GM19328 (cell line): Measurements from ENCODE around the gene FSTL4.

Source experiments
- ATAC-seq: cut with Tn5 transposase; IDR thresholded peaks from one replicate; pipeline ENCODE4 v1.9.1; 2021; ENCODE audit warnings: mild to moderate bottlenecking, moderate library complexity; ENCODE audit not compliant: unreplicated experiment

FSTL4 gene

DNA sequence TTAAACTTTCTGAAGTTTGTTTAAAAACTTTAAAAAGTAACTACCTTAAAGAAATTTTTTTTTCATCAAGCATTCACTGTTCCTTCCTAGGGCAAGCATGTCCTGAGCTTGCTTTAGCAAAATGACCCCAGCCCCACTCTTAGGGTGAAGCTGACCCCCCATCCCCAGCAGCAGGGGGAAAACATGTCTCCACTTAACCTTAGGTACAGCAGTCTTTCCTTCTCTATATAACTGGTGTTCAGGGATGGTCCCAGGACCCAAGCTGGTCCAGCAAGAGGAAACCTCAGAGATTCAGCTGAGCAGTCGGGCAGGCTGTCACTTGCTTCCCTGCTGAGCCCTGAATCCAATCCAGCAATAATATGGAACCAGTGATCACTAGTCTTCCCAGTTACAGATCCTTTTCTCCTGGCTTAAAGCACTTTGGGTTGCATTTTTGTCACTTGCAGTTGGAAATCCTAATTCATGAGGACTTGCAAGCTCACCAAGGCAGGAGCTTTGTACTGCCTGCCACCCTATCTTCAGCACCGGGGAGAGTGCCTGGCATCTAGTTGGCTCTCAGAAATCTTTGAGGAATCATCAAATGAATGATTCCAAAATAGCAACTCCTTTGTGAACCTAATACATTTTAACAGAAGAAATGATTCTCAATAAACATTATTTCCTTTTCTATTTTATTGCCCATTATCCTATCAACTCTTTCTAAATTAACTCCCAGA lies 91.2 kb downstream of the FSTL4 start:
- ATAC-seq = no peak

DNA sequence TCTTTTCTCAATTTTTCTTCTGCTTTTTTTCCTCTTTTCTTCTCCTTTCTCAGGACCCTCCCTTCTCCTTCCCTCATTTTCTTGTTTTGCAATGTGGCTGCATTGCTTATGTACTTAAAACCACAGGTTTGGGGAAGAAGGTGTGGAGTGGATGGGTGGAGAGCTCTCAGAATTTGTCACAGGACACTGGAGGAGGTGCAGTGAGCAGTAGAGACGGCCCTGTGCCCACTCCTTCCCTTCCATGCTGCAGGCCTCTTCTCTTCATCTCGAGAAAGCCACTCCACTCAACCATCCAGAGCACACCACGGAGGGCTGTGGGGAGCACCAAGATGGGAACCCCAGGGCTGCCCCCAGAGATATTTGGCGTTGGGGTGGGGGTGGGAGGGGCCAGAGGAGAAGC lies 92.3 kb downstream of the FSTL4 start:
- no peak for ATAC-seq

DNA sequence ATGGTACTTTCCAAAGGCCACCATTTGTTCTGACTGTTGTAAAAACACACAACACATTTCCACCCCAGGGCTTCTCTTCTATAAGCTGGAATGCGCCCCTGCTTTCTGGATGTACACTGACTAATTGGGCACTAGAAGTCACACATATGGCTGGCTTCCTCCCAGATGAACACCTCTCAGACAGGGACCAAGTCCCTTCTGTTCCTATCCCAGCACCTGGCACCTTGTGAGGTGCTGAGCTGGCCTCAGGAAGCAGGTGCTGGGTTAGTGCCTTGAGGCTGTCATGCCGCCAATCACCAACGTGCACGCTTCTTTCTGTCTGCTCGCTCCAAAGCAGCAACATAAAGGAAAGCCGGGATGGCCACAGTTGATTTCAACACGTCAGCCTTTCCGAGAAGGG lies 93.2 kb downstream of the FSTL4 start:
- no peak for ATAC-seq

GRCh38 chr5:133514456-133514855 lies 97.9 kb downstream of the FSTL4 start:
- ATAC-seq = no peak

DNA sequence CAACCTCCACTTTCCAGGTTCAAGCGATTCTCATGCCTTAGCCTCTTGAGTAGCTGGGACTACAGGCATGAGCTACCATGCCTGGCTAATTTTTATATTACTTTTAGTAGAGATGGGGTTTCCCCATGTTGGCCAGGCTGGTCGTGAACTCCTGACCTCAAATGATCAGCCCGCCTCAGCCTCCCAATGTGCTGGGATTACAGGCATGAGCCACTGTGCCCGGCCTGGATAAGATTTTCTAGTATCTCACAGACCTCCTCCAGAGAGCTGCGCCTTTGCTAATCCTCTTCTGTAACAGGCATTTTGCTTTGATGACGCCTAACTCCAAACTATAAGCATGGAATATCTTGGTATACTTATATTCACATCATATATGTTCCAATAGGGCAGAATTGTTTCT lies 99.4 kb downstream of the FSTL4 start:
- no peak for ATAC-seq

- no peak for ATAC-seq
Measured at GRCh38 chr5:133511653-133512235, 100.6 kb downstream of the FSTL4 start.

- no peak for ATAC-seq
Measured at GRCh38 chr5:133510634-133511262, 101.6 kb downstream of the FSTL4 start.

DNA sequence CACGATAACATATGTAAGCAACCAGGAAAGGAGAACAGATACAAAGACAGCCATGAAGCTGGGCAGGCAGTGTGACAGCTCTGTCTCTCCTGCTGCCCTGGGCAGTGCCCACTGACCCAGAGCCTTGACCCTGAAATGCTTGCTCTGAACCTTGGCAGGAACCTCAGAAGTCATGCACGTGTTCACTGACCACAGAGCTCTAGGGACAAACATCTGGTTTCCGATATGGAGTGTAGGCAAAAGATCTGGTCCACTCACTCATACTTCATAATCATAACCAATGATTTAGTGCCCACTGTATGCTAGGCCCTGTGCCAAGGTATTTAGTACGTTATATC lies 102.6 kb downstream of the FSTL4 start:
- no peak for ATAC-seq

GRCh38 chr5:133508845-133509741 lies 103.2 kb downstream of the FSTL4 start:
- ATAC-seq = no peak

DNA sequence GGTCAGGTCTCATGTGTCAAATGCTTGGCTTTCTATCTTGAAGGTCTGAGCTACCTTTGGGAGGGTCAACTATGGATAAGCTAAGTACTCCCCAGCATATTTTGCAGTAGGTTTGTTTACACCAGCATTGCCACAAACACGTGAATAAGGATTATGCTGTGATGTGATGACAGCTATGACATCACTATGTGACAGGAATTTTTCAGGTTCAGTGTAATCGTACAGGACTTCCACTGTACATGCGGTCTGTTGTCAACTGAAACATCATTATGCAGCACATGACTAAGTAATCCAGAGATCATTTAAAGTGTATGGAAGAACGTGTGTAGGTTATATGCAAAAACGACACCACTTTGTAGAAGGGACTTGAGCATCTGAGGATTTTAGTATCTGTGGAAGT lies 104.0 kb downstream of the FSTL4 start:
- no peak for ATAC-seq

GRCh38 chr5:133506181-133506580 lies 106.2 kb downstream of the FSTL4 start:
- ATAC-seq = no peak

GRCh38 chr5:133503511-133503910 lies 108.8 kb downstream of the FSTL4 start:
- no peak for ATAC-seq

DNA sequence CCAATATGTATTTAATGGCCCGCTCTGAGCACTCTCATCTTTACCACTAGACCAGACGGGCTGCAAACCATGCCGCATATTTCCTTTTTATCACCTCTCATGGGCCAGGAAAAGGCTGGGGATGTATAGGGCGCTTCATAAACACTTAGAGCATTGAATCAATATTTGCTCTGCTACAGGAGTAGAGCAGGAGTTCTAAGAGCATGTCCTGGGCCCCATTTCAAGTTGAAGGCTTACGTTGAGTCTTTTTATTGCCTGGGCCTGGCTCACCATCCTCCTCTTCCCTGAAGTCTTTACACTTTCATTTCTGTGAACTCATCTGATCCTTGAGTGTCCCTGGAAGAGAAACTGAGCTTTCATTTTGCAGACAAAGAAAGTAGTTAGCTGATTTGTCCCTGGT lies 112.4 kb downstream of the FSTL4 start:
- ATAC-seq = no peak

GRCh38 chr5:133497608-133498348 lies 114.6 kb downstream of the FSTL4 start:
- no peak for ATAC-seq

DNA sequence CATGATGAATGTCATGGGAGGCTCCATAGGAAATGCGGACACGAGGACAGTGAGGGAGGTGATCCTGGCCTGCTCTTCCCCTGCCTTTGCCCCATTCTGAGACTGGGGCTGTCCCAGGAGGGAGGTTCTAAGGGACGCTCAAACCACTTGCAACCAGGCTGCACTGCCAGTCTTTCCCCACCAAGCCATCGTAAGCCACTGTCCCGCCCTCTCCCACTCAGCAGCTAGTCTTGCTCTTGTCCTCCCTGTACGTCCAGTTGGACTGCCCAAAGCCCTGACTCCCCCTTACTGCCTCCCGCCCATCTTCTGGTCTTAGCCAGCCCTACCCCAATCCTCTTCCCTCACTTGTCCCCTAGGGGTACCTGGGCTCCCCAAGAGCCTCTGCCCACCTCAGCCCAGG lies 115.7 kb downstream of the FSTL4 start:
- ATAC-seq = no peak

GRCh38 chr5:133494923-133495246 lies 117.5 kb downstream of the FSTL4 start:
- no peak for ATAC-seq

DNA sequence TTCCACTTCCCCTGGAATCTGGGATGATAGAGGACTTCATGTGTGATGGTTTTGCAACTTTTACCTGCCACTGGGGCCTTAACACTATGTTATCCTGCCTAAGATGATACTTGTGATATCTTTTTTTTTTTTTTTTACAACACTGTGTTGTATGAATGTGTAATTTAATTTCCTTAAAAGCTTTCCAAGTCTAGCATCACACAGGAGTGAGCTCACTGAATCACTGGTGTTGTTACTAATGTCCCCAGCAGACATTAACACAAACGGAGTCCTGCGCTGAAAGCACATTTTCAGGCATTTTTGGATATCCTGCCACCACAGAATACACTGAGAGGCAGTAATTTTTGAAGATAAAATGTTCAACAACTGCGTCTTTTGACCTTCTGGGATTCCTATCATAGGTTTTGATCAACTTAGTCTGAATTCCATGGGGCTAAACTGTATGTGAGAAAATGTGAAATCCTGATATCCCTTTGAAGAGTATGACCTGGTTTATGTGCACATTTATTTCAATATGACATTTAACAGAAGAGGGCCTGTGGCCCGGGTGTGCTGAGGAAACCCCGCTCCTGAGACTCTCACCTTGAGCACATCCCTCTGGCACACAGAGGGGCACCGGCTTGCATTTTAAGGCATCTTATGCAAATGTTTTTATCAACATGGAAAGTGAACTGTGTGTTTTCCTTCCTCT lies 118.0 kb downstream of the FSTL4 start:
- ATAC-seq = no peak

DNA sequence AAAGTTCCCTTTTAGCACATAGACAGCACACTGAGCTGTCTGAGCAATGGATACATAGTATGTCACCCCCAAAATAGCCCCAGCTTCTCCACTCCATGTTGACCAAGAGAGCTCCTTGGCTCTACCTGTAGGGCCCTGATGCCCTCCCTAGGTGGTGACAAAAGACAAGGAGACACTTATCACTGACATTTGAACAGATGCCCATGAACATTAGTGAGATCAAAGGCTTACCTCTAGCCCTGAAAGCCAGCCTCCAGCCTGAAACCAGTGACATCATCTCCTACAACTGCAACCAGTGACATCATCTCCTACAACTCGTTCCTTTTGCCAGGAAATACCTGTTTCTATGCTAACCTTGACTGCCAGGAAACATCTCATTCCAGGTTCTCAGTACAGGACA lies 122.7 kb downstream of the FSTL4 start:
- no peak for ATAC-seq

DNA sequence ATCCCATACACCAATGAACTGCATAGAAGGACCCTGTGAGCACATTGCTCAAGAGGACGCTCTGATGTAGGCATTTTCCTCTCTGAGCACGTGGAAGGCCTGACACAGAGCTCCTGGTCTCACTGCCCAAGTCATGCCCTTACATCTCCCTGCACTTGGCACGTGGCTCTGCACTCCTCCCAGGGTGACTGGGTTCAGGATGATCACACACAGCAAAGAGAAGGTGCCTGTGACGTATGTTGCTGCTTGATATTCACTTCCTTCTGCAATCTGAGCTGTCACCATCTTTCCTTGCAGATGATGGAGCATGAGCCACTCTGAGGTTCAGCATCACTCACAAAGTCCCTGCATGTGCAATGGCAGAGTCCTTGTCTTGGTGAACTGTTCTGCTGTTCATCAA lies 125.2 kb downstream of the FSTL4 start:
- no peak for ATAC-seq

- no peak for ATAC-seq
Measured at GRCh38 chr5:133485468-133485867, 126.9 kb downstream of the FSTL4 start.
